LNCaP clone FGC (cell line): ENCODE measurements around the gene EPHB1.

Experiments used
- DNase-seq: peaks from one replicate; pipeline ENCODE4 v3.0.0-alpha.2; 2011; ENCODE audit warnings: low read depth
- H3K4me3 ChIP-seq: 2 replicates; pipeline ENCODE4 v1.5.1; 2011; ENCODE audit warnings: mild to moderate bottlenecking, low read depth, low read length, control low read depth
- CTCF ChIP-seq: IDR thresholded peaks from 2 replicates; pipeline ENCODE4 v1.5.1; 2012; ENCODE audit warnings: mild to moderate bottlenecking; ENCODE audit not compliant: control insufficient read depth, insufficient read depth; ENCODE audit errors: extremely low read depth

The EPHB1 gene

GRCh38 chr3:134864636-134865035, 69.6 kb downstream of the EPHB1 start:
- DNase-seq = no peak
- TF ChIP-seq CTCF = no peak
- H3K4me3 ChIP-seq = no peak overlapping the region

DNA sequence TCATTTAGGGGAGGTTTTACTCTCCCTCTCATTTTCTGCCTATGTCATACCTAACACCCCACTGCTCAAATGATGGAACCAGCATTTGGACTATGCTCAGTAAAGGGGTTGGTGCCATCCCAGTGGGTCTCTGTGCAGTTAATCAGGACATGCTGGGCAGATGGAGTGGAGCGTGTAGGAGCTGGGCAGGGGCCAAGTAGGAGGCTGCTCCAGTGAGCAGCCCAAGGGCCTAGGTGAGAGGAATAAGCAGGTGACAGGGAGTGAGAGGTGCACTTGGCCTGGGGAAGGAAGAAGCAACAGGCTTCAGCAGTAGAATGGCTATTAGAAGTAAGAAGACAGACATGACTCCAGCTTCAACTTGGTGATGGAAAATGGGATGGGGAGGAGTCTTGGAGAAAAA, 72.2 kb downstream of the EPHB1 start:
- H3K4me3 ChIP-seq = no peak overlapping the region
- no peak for DNase-seq
- no peak for TF ChIP-seq CTCF

- H3K4me3 ChIP-seq = no peak overlapping the region
- DNase-seq = no peak
Observed at GRCh38 chr3:134869153-134869726, 74.2 kb downstream of the EPHB1 start.

GRCh38 chr3:134871818-134872217, 76.8 kb downstream of the EPHB1 start:
- no peak overlapping the region for H3K4me3 ChIP-seq
- TF ChIP-seq CTCF = no peak
- no peak for DNase-seq

More at GRCh38 chr3:134869153-134869726, 74.2 kb downstream of the EPHB1 start:
- TF ChIP-seq CTCF = no peak

DNA sequence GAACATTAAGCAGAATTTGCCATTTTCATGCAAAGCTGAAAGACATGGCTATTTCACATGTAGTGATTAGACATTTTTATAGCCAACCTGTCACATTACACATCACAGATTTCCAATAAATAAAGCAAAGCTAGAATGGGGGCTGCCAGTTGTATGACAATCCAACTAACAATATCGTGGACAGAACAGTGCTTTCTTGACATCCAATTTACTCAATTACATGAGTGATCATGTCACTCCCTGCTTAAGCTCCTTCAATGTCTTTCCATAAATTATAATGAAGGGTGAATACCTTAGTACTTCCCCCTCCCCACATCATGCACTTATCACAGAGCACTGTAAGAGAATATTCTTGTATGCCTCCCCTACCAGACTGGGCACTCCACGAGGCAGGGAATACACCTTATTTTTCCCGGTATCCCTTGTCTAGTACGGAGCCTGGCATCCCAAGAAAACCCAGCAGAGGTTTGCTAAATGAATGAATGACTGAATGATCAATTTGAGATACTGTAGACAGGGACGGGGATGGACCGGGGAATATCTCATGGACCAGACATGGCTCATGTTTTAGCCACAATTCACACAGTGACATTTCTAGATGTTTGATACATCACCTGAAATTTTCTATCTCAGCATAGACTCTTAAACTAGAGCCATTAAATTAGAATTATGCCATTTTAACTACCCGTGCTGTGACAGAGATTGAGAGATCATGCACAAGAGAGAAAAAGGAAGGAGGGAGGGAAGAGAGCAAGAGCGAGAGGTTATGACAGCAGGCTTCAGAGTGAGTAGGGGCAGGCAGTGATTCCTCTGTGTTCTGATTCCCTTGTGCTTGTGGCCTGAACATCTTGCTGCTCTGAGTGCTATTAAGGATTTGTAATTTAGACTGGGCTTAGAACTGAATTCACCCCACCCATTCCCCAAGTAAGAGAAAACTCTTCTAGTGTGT, 77.7 kb downstream of the EPHB1 start:
- no peak for DNase-seq
- TF ChIP-seq CTCF = no peak
- H3K4me3 ChIP-seq = no peak overlapping the region

GRCh38 chr3:134873789-134874188, 78.7 kb downstream of the EPHB1 start:
- H3K4me3 ChIP-seq = no peak overlapping the region
- no peak for DNase-seq
- no peak for TF ChIP-seq CTCF
